CD4-positive, alpha-beta T cell (primary cell): Measurements from ENCODE around the gene METTL1. TPM values are rescaled to one million over a fixed set of nuclear protein-coding genes. Genes with fewer than 3 reads are reported as not detected.
A peak's percentile ranks its signal among the peaks of the same experiment; 100 is the strongest.

Source experiments
- ATAC-seq: fragments of 200-7000 bp; cut with Tn5 transposase; one replicate; pipeline ENCODE4 v1.10.0; 2022; ENCODE audit warnings: mild to moderate bottlenecking; ENCODE audit not compliant: poor library complexity
- CTCF ChIA-PET: fragments of 350-600 bp; sonication (Branson Sonifier 250); formaldehyde crosslinking; loops from one replicate; lab custom pipeline; 2021; ENCODE audit warnings: antibody characterized with exemption, inconsistent platforms; lab: Charles Lee
- POLR2A ChIA-PET: fragments of 350-600 bp; sonication (Branson Sonifier 250); formaldehyde crosslinking; loops from one replicate; lab custom pipeline; 2021; ENCODE audit warnings: antibody characterized with exemption, inconsistent platforms; lab: Charles Lee
- DNase-seq, 14 experiments: peaks; one replicate each; pipeline ENCODE4 v3.0.0-alpha.2; 2013 to 2020; ENCODE audit warnings: mixed read lengths in 2 of 14
- H3K27ac ChIP-seq, 2 donors: one replicate each; pipeline versions ENCODE4 v1.5.1 to v1.7.0; 2013; ENCODE audit warnings: low read length in 2 of 2, low read depth in 1 of 2, mild to moderate bottlenecking in 1 of 2
- H3K27me3 ChIP-seq, 2 experiments: 1 replicate in 1 of 2; 2 replicates in 1 of 2; pipeline versions ENCODE4 v1.6.1 to v1.7.0; 2013; ENCODE audit warnings: low read length in 2 of 2, control low read depth in 1 of 2, mild to moderate bottlenecking in 1 of 2, moderate library complexity in 1 of 2; ENCODE audit not compliant: insufficient read depth in 2 of 2, control insufficient read depth in 1 of 2
- H3K36me3 ChIP-seq: one replicate; pipeline ENCODE4 v1.6.1; 2013; ENCODE audit warnings: low read length, control low read depth; ENCODE audit not compliant: insufficient read depth
- H3K4me1 ChIP-seq: one replicate; pipeline ENCODE4 v1.6.1; 2013; ENCODE audit warnings: low read length, control low read depth; ENCODE audit not compliant: insufficient read depth
- H3K4me3 ChIP-seq: one replicate; pipeline ENCODE4 v1.5.1; 2013; ENCODE audit warnings: mild to moderate bottlenecking, low read length, moderate library complexity
- H3K9me3 ChIP-seq, 2 experiments: 1 replicate in 1 of 2; 2 replicates in 1 of 2; pipeline versions ENCODE4 v1.6.1 to v1.7.0; 2013; ENCODE audit warnings: low read length in 2 of 2, mild to moderate bottlenecking in 2 of 2, control low read depth in 1 of 2, moderate library complexity in 1 of 2; ENCODE audit not compliant: control insufficient read depth in 1 of 2, insufficient read depth in 1 of 2
- H3K27ac Mint-ChIP-seq: one replicate; pipeline ENCODE4 v1.8.0; 2020; ENCODE audit warnings: mixed read lengths
- H3K27me3 Mint-ChIP-seq: one replicate; pipeline ENCODE4 v1.8.0; 2021; ENCODE audit warnings: mixed read lengths
- H3K36me3 Mint-ChIP-seq: one replicate; pipeline ENCODE4 v1.8.0; 2021; ENCODE audit warnings: low read depth, mixed read lengths
- H3K4me1 Mint-ChIP-seq: one replicate; pipeline ENCODE4 v1.8.0; 2021; ENCODE audit warnings: low read depth, mixed read lengths
- H3K4me3 Mint-ChIP-seq: one replicate; pipeline ENCODE4 v1.8.0; 2020; ENCODE audit warnings: mild to moderate bottlenecking, mixed read lengths
- H3K9me3 Mint-ChIP-seq: one replicate; pipeline ENCODE4 v1.8.0; 2020; ENCODE audit warnings: mixed read lengths
- CTCF ChIP-seq: fragments of 200-600 bp; IDR thresholded peaks from one replicate; pipeline ENCODE4 v1.8.0; 2022; ENCODE audit warnings: antibody characterized with exemption, mild to moderate bottlenecking
- intact Hi-C, 2 experiments: fragments of 100-400 bp; cut with DNase I in 1 of 2; cut with micrococcal nuclease in 1 of 2; formaldehyde crosslinking; loops; one replicate each; pipeline versions ENCODE4 v1.15.1 to v1.9.0; 2023 to 2025; cut with DNase I, micrococcal nuclease
- total RNA-seq, 174 experiments: library from RNA in 2 of 174; stranded (reverse) in 2 of 174; gene quantifications; one replicate each; pipeline ENCODE4 v1.2.3 and lab custom pipeline; 2021 to 2026

The METTL1 gene
- total RNA-seq, 2 experiments from 2014 or later, result 9.3 to 12.0 TPM

GRCh38 chr12:57793920-57794319 lies 22.0 kb upstream of the METTL1 start:
- intact Hi-C loops, result no loop called here
- no peak overlapping the region for H3K27ac ChIP-seq
- no peaks in the 10 kb centered on the region for H3K27me3 Mint-ChIP-seq
- H3K27ac Mint-ChIP-seq, result no peak overlapping the region
- H3K9me3 Mint-ChIP-seq, result no peaks in the 10 kb centered on the region
- TF ChIP-seq CTCF, result no peak
- no peaks in the 10 kb centered on the region for H3K4me1 ChIP-seq
- CTCF ChIA-PET, result interaction anchor here (1.4 to 1.7 kb wide), 2 partner anchors 10 to 11 kb away, joined by 3 to 6 read pairs; partner anchors contain the start of gene TSFM
- no peaks in the 10 kb centered on the region for H3K4me1 Mint-ChIP-seq
- no peak overlapping the region for H3K4me3 Mint-ChIP-seq
- ATAC-seq (no peak), DNase-seq (no peak)
- POLR2A ChIA-PET, result interaction anchor here (1.0 to 1.5 kb wide), 3 partner anchors 11 to 53 kb away, joined by 3 to 4 read pairs (median 3); partner anchors contain the start of genes CTDSP2 and TSFM
- no peaks in the 10 kb centered on the region for H3K9me3 ChIP-seq
- H3K36me3 ChIP-seq, result peaks cover 70% of the 10 kb centered on the region
- peaks cover 86% of the 10 kb centered on the region for H3K36me3 Mint-ChIP-seq
- no peak overlapping the region for H3K4me3 ChIP-seq
- no peaks in the 10 kb centered on the region for H3K27me3 ChIP-seq

- Mint-ChIP-seq H3K9me3 (no peaks in the 10 kb centered on the region), H3K4me3 (peak overlapping the region; percentile 80), H3K4me1 (peaks cover 47% of the 10 kb centered on the region), H3K36me3 (peaks cover 50% of the 10 kb centered on the region), H3K27ac (peak overlapping the region; percentile 100), H3K27me3 (no peaks in the 10 kb centered on the region)
- POLR2A ChIA-PET, result interaction anchor here (0.7 to 1.6 kb wide), 2 partner anchors 12 kb away, joined by 3 to 10 read pairs; partner anchors contain the start of genes EEF1AKMT3 and METTL1
- no peaks in the 10 kb centered on the region for H3K27me3 ChIP-seq
- H3K27ac ChIP-seq, result no peak overlapping the region
- CTCF ChIA-PET, result interaction anchor here (0.6 to 2.1 kb wide), 3 partner anchors 10 to 148 kb away, joined by 3 to 7 read pairs (median 3); no protein-coding TSS in a partner anchor
- no peak for DNase-seq
- intact Hi-C loops, result loop anchor here (2.0 to 5.0 kb wide), 2 partner anchors 113 to 123 kb away; no protein-coding TSS in a partner anchor
- peaks cover 35% of the 10 kb centered on the region for H3K36me3 ChIP-seq
- H3K4me3 ChIP-seq, result no peak overlapping the region
- no peak for ATAC-seq
- no peak for TF ChIP-seq CTCF
- H3K9me3 ChIP-seq, result no peaks in the 10 kb centered on the region
- peaks cover 50% of the 10 kb centered on the region for H3K4me1 ChIP-seq
Measured at GRCh38 chr12:57783861-57784260, 12.0 kb upstream of the METTL1 start.

GRCh38 chr12:57783466-57783801 lies 11.5 kb upstream of the METTL1 start:
- Histone ChIP-seq H3K27ac (no peak overlapping the region), H3K36me3 (peaks cover 31% of the 10 kb centered on the region), H3K4me1 (peaks cover 54% of the 10 kb centered on the region), H3K27me3 (no peaks in the 10 kb centered on the region), H3K4me3 (peak overlapping the region; percentile 89), H3K9me3 (no peaks in the 10 kb centered on the region)
- ATAC-seq, result no peak
- H3K4me1 Mint-ChIP-seq, result peaks cover 47% of the 10 kb centered on the region
- H3K4me3 Mint-ChIP-seq, result peak overlapping the region; percentile 100
- DNase-seq, result no peak
- TF ChIP-seq CTCF, result no peak
- ChIA-PET POLR2A (interaction anchor here (0.8 to 2.8 kb wide), 10 partner anchors 10 to 90 kb away, joined by 3 to 10 read pairs (median 4); partner anchors contain the start of genes CTDSP2, EEF1AKMT3, METTL1 and OS9), CTCF (interaction anchor here (0.6 to 2.8 kb wide), 8 partner anchors 9 to 148 kb away, joined by 3 to 20 read pairs (median 4); no protein-coding TSS in a partner anchor)
- no peaks in the 10 kb centered on the region for H3K27me3 Mint-ChIP-seq
- peaks cover 46% of the 10 kb centered on the region for H3K36me3 Mint-ChIP-seq
- intact Hi-C loops, result loop anchor here (2.0 to 5.0 kb wide), 2 partner anchors 113 to 124 kb away; no protein-coding TSS in a partner anchor
- no peaks in the 10 kb centered on the region for H3K9me3 Mint-ChIP-seq
- H3K27ac Mint-ChIP-seq, result peak overlapping the region; percentile 100
